HG03039 (cell line): ENCODE data around the gene ABCA4.

ENCODE experiments used
- ATAC-seq: cut with Tn5 transposase; IDR thresholded peaks from one replicate; pipeline ENCODE4 v1.9.1; 2021; ENCODE audit warnings: mild to moderate bottlenecking, moderate library complexity; ENCODE audit not compliant: unreplicated experiment

The ABCA4 gene

GRCh38 chr1:93988634-93989350 is 132.2 kb downstream of the ABCA4 start:
- no peak for ATAC-seq

- no peak for ATAC-seq
These were observed 139.7 kb downstream of the ABCA4 start for GRCh38 chr1:93981274-93981667.

- no peak for ATAC-seq
These were observed 140.4 kb downstream of the ABCA4 start for GRCh38 chr1:93980320-93981273.

- no peak for ATAC-seq
These were observed 141.1 kb downstream of the ABCA4 start for GRCh38 chr1:93979718-93980319.

- ATAC-seq, result no peak
These were observed 141.8 kb downstream of the ABCA4 start for GRCh38 chr1:93979040-93979717.

GRCh38 chr1:93977598-93977945 is 143.4 kb downstream of the ABCA4 start:
- no peak for ATAC-seq

- ATAC-seq, result no peak
These were observed 144.0 kb downstream of the ABCA4 start for GRCh38 chr1:93976711-93977597.

GRCh38 chr1:93976291-93976690 is 144.7 kb downstream of the ABCA4 start:
- ATAC-seq, result no peak

- ATAC-seq, result no peak
These were observed 148.6 kb downstream of the ABCA4 start for GRCh38 chr1:93972341-93972740.

- no peak for ATAC-seq
These were observed 151.1 kb downstream of the ABCA4 start for GRCh38 chr1:93969887-93970286.

GRCh38 chr1:93969371-93969770 is 151.6 kb downstream of the ABCA4 start:
- no peak for ATAC-seq

- no peak for ATAC-seq
These were observed 153.6 kb downstream of the ABCA4 start for GRCh38 chr1:93967306-93967705.

- no peak for ATAC-seq
These were observed 155.1 kb downstream of the ABCA4 start for GRCh38 chr1:93965888-93966287.

GRCh38 chr1:93965256-93965655 is 155.7 kb downstream of the ABCA4 start:
- no peak for ATAC-seq

- no peak for ATAC-seq
These were observed 156.2 kb downstream of the ABCA4 start for GRCh38 chr1:93964777-93965200.

GRCh38 chr1:93964096-93964776 is 156.7 kb downstream of the ABCA4 start:
- no peak for ATAC-seq

GRCh38 chr1:93963585-93963984 is 157.4 kb downstream of the ABCA4 start:
- ATAC-seq, result no peak

- no peak for ATAC-seq
These were observed 159.0 kb downstream of the ABCA4 start for GRCh38 chr1:93961906-93962305.

- ATAC-seq, result no peak
These were observed 159.5 kb downstream of the ABCA4 start for GRCh38 chr1:93961443-93961842.
